Thoracic aorta (tissue), 2 donors: ENCODE results near the gene TMPRSS9. TPM values are rescaled to one million over a fixed set of nuclear protein-coding genes. Genes with fewer than 3 reads are reported as not detected.

Source experiments
- ATAC-seq: fragments of 150-250 bp; one replicate; pipeline ENCODE4 v1.8.0; 2017; ENCODE audit warnings: low read depth; ENCODE audit not compliant: insufficient number of reproducible peaks, low FRiP score
- DNase-seq: peaks from one replicate; pipeline ENCODE4 v3.0.0-alpha.2; 2020; ENCODE audit warnings: low spot score
- H3K27ac ChIP-seq, 2 donors: fragments of 200-600 bp; sonication (generic); 1 replicate in 1 of 2; 2 replicates in 1 of 2; pipeline ENCODE4 v1.5.1; 2016; ENCODE audit warnings: mild to moderate bottlenecking in 2 of 2, moderate library complexity in 2 of 2
- H3K27me3 ChIP-seq: fragments of 200-600 bp; sonication (generic); replicated peaks from 2 replicates; pipeline ENCODE4 v1.6.0; 2016; ENCODE audit warnings: mild to moderate bottlenecking; ENCODE audit not compliant: insufficient read depth
- H3K36me3 ChIP-seq: fragments of 200-600 bp; sonication (generic); one replicate; pipeline ENCODE4 v1.5.1; 2016
- H3K4me1 ChIP-seq, 2 donors: fragments of 200-600 bp; sonication (generic); 1 replicate in 1 of 2; 2 replicates in 1 of 2; pipeline versions ENCODE4 v1.5.1 to v1.6.0; 2016; ENCODE audit warnings: low read depth in 2 of 2, mild to moderate bottlenecking in 1 of 2; ENCODE audit not compliant: control insufficient read depth in 1 of 2
- H3K4me3 ChIP-seq: fragments of 200-600 bp; sonication (generic); 2 replicates; pipeline ENCODE4 v1.5.1; 2016; ENCODE audit warnings: mild to moderate bottlenecking
- H3K9me3 ChIP-seq: fragments of 200-600 bp; sonication (generic); 2 replicates; pipeline ENCODE4 v1.5.1; 2016
- total RNA-seq, 2 donors: library from RNA; depleted of rRNA; stranded (reverse); fragments of >200 nt; gene quantifications; one replicate each; pipeline versions ENCODE4 v1.1.0 to v1.2.3, GENCODE V29; 2016
- TF ChIP-seq, protein P1 (sequence below): fragments of 200-600 bp; sonication (generic); IDR thresholded peaks from one replicate; pipeline ENCODE4 v1.5.1; 2019; ENCODE audit warnings: antibody characterized with exemption

TMPRSS9 gene
- total RNA-seq, 2 donors from 2014 or later, result 0.42 to 0.54 TPM

- no peak for DNase-seq
- no peaks in the 10 kb centered on the region for H3K9me3 ChIP-seq
- no peak overlapping the region for H3K27ac ChIP-seq
- H3K4me3 ChIP-seq, result no peak overlapping the region
- H3K36me3 ChIP-seq, result no peaks in the 10 kb centered on the region
- no peak for ATAC-seq
- no peaks in the 10 kb centered on the region for H3K27me3 ChIP-seq
- no peaks in the 10 kb centered on the region for H3K4me1 ChIP-seq
- TF ChIP-seq, protein P1, sequence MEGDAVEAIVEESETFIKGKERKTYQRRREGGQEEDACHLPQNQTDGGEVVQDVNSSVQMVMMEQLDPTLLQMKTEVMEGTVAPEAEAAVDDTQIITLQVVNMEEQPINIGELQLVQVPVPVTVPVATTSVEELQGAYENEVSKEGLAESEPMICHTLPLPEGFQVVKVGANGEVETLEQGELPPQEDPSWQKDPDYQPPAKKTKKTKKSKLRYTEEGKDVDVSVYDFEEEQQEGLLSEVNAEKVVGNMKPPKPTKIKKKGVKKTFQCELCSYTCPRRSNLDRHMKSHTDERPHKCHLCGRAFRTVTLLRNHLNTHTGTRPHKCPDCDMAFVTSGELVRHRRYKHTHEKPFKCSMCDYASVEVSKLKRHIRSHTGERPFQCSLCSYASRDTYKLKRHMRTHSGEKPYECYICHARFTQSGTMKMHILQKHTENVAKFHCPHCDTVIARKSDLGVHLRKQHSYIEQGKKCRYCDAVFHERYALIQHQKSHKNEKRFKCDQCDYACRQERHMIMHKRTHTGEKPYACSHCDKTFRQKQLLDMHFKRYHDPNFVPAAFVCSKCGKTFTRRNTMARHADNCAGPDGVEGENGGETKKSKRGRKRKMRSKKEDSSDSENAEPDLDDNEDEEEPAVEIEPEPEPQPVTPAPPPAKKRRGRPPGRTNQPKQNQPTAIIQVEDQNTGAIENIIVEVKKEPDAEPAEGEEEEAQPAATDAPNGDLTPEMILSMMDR, result no peak
These were observed 16.9 kb downstream of the TMPRSS9 start for GRCh38 chr19:2376784-2377519.

DNA sequence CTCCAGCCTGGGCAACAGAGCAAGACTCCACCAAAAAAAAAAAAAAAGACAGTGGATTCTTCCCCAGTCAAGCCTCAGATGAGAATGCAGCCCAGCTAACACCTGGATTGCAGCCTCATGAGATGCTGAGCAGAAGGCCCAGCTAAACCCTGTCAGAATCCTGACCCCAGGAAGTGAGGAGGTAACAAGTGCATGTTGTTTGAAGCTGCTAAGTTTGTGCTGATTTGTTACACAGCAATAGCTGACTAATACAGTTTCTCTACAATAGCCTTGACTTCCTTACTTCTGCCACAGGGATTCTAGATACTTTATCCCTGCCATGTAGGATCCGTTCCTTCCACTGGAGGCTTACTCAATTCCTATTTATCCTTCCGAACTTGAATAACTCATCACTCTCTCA, 20.5 kb downstream of the TMPRSS9 start:
- H3K27me3 ChIP-seq, result no peaks in the 10 kb centered on the region

GRCh38 chr19:2381148-2381820, 21.2 kb downstream of the TMPRSS9 start:
- no peaks in the 10 kb centered on the region for H3K27me3 ChIP-seq
- no peak for DNase-seq
- H3K9me3 ChIP-seq, result no peaks in the 10 kb centered on the region
- TF ChIP-seq, protein P1, result no peak
- no peaks in the 10 kb centered on the region for H3K4me1 ChIP-seq
- no peaks in the 10 kb centered on the region for H3K36me3 ChIP-seq
- H3K4me3 ChIP-seq, result no peak overlapping the region
- no peak overlapping the region for H3K27ac ChIP-seq
- ATAC-seq, result no peak

More for the DNA sequence above, 20.5 kb downstream of the TMPRSS9 start:
- ATAC-seq, result no peak
- Histone ChIP-seq H3K9me3 (no peaks in the 10 kb centered on the region), H3K27ac (no peak overlapping the region), H3K36me3 (no peaks in the 10 kb centered on the region), H3K4me3 (no peak overlapping the region), H3K4me1 (no peaks in the 10 kb centered on the region)
- TF ChIP-seq, protein P1, result no peak
- DNase-seq, result no peak

DNA sequence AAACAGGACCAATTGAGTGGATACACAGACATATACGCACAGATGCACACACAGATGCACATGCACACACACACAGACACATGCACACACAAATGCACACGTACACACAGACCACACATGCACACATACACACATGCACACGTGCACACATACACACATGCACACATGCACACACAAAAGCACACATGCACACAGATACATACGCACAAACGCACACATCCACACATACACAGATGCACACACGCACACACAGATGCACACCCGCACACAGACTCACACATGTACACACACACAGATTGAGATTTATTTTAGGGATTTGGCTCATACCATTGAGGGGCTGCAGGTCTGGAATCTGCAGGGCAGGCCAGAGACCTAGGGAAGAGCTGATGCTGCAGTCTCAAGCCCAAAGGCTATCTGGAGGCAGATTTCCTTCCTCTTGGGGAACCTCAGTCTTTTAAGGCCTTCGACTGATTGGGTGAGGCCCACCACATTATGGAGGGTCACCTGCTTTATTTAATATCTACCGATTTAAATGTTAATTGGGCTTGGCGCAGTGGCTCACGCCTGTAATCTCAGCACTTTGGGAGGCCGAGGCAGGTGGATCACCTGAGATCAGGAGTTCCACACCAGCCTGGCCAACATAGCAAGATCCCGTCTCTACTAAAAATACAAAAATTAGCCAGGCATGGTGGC, 22.6 kb downstream of the TMPRSS9 start:
- H3K27ac ChIP-seq, result no peak overlapping the region
- no peak overlapping the region for H3K4me3 ChIP-seq
- no peaks in the 10 kb centered on the region for H3K9me3 ChIP-seq
- no peaks in the 10 kb centered on the region for H3K4me1 ChIP-seq
- H3K36me3 ChIP-seq, result no peaks in the 10 kb centered on the region
- DNase-seq (no peak), ATAC-seq (no peak)
- no peaks in the 10 kb centered on the region for H3K27me3 ChIP-seq
- TF ChIP-seq, protein P1, result no peak
